Neural cell (in vitro differentiated cells): ENCODE results near the gene EYS.

Source experiments
- EP300 ChIP-seq: fragments of 450-650 bp; conservative IDR thresholded peaks from 2 replicates; pipeline ENCODE4 v1.6.1; 2014; ENCODE audit warnings: antibody characterized with exemption, mild to moderate bottlenecking, moderate library complexity; ENCODE audit not compliant: poor library complexity, severe bottlenecking
- EZH2 ChIP-seq: fragments of 200-600, 300-800 bp; shearing (Covaris generic), sonication (generic); IDR thresholded peaks from 2 replicates; pipeline ENCODE4 v1.6.1; 2014; ENCODE audit warnings: antibody characterized with exemption, low read length, borderline replicate concordance, mild to moderate bottlenecking; ENCODE audit not compliant: insufficient read depth, poor library complexity, severe bottlenecking
- MXI1 ChIP-seq: fragments of 450-650 bp; conservative IDR thresholded peaks from 2 replicates; pipeline ENCODE4 v1.6.1; 2014; ENCODE audit warnings: antibody characterized with exemption, mild to moderate bottlenecking; ENCODE audit not compliant: poor library complexity, severe bottlenecking
- POLR2AphosphoS5 ChIP-seq: IDR thresholded peaks from 2 replicates; pipeline ENCODE4 v1.6.1; 2012
- RAD21 ChIP-seq: fragments of 450-650 bp; conservative IDR thresholded peaks from 2 replicates; pipeline ENCODE4 v1.6.1; 2014; ENCODE audit warnings: antibody characterized with exemption, mild to moderate bottlenecking, moderate library complexity
- TAF1 ChIP-seq: IDR thresholded peaks from 2 replicates; pipeline ENCODE4 v1.6.1; 2012; ENCODE audit warnings: low read depth
- TF ChIP-seq, protein P1 (sequence below): fragments of 450-650 bp; IDR thresholded peaks from 2 replicates; pipeline ENCODE4 v1.5.1; 2014; ENCODE audit warnings: antibody characterized with exemption, mild to moderate bottlenecking, moderate library complexity; ENCODE audit not compliant: poor library complexity, severe bottlenecking

DNA sequence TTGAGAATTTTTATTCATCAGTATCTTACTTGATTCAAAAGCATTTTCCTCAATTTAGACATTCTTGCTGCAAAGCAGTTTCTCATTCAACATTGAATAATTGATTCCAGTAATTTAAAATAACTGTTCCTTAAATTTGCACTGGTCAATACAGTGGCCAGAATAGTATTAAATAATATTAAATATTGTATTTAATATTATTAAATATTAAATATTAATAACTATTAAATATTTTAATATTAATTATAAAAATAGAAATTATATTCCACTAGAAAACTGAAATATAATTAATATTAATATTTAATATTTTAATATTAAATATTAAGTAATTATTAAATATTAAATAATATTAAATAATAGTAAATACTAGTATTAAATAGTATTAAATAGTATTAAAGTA, 758.8 kb downstream of the EYS start:
- TF ChIP-seq RAD21 (no peak), EZH2 (no peak), EP300 (no peak), TAF1 (no peak), POLR2AphosphoS5 (no peak), MXI1 (no peak)
- TF ChIP-seq, protein P1, sequence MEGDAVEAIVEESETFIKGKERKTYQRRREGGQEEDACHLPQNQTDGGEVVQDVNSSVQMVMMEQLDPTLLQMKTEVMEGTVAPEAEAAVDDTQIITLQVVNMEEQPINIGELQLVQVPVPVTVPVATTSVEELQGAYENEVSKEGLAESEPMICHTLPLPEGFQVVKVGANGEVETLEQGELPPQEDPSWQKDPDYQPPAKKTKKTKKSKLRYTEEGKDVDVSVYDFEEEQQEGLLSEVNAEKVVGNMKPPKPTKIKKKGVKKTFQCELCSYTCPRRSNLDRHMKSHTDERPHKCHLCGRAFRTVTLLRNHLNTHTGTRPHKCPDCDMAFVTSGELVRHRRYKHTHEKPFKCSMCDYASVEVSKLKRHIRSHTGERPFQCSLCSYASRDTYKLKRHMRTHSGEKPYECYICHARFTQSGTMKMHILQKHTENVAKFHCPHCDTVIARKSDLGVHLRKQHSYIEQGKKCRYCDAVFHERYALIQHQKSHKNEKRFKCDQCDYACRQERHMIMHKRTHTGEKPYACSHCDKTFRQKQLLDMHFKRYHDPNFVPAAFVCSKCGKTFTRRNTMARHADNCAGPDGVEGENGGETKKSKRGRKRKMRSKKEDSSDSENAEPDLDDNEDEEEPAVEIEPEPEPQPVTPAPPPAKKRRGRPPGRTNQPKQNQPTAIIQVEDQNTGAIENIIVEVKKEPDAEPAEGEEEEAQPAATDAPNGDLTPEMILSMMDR: no peak
